OCI-LY3 (cell line): ENCODE results near the gene AMBRA1.

ENCODE experiments used
- H2AFZ ChIP-seq: fragments of 200-600, 300-600 bp; shearing (Covaris generic); 2 replicates; pipeline ENCODE4 v1.6.0; 2014; ENCODE audit warnings: antibody characterized with exemption, low read depth, low read length
- H3K27ac ChIP-seq: fragments of 200-600, 300-600 bp; sonication (generic); 2 replicates; pipeline ENCODE4 v1.5.1; 2014; ENCODE audit warnings: mild to moderate bottlenecking, low read length, moderate library complexity, mixed read lengths
- H3K27me3 ChIP-seq: fragments of 200-600, 300-600 bp; sonication (generic); 2 replicates; pipeline ENCODE4 v1.6.1; 2014; ENCODE audit warnings: low read depth, low read length, mixed read lengths
- H3K36me3 ChIP-seq: fragments of 200-600, 300-600 bp; sonication (generic); replicated peaks from 2 replicates; pipeline ENCODE3; 2014; ENCODE audit warnings: low read depth, low read length, mixed read lengths
- H3K4me1 ChIP-seq: fragments of 300-600, 200-600 bp; sonication (generic); 2 replicates; pipeline ENCODE4 v1.6.1; 2014; ENCODE audit warnings: low read length, mixed read lengths
- H3K4me2 ChIP-seq: fragments of 200-600, 300-600 bp; sonication (generic); 2 replicates; pipeline ENCODE4 v1.6.1; 2014; ENCODE audit warnings: low read length, mixed read lengths
- H3K4me3 ChIP-seq: fragments of 300-600, 200-600 bp; sonication (generic); 2 replicates; pipeline ENCODE4 v1.5.1; 2014; ENCODE audit warnings: antibody characterized with exemption, mild to moderate bottlenecking, low read length, moderate library complexity
- H3K79me2 ChIP-seq: fragments of 300-600, 200-600 bp; shearing (Covaris generic); 2 replicates; pipeline ENCODE4 v1.6.1; 2014; ENCODE audit warnings: mild to moderate bottlenecking, low read length, mixed read lengths
- H3K9ac ChIP-seq: fragments of 300-600, 200-600 bp; shearing (Covaris generic); 2 replicates; pipeline ENCODE4 v1.6.0; 2014; ENCODE audit warnings: mild to moderate bottlenecking, low read length, moderate library complexity
- H3K9me3 ChIP-seq: fragments of 200-600, 300-600 bp; shearing (Covaris generic); 2 replicates; pipeline ENCODE4 v1.6.1; 2014; ENCODE audit warnings: low read length, mixed read lengths; ENCODE audit not compliant: insufficient read depth
- H4K20me1 ChIP-seq: fragments of 200-600, 300-600 bp; sonication (generic); 2 replicates; pipeline ENCODE4 v1.6.1; 2016; ENCODE audit warnings: low read length, mixed read lengths; ENCODE audit not compliant: insufficient read depth
- EZH2phosphoT487 ChIP-seq: fragments of 200-600 bp; shearing (Covaris generic); IDR thresholded peaks from 2 replicates; pipeline ENCODE4 v1.6.1; 2018; ENCODE audit warnings: antibody characterized with exemption, mixed run types, low read depth
- TF ChIP-seq, protein P1 (sequence below): fragments of 200-600, 300-600 bp; sonication (generic); IDR thresholded peaks from 2 replicates; pipeline ENCODE4 v1.5.1; 2014; ENCODE audit warnings: antibody characterized with exemption, low read length, low read depth

AMBRA1 gene

DNA sequence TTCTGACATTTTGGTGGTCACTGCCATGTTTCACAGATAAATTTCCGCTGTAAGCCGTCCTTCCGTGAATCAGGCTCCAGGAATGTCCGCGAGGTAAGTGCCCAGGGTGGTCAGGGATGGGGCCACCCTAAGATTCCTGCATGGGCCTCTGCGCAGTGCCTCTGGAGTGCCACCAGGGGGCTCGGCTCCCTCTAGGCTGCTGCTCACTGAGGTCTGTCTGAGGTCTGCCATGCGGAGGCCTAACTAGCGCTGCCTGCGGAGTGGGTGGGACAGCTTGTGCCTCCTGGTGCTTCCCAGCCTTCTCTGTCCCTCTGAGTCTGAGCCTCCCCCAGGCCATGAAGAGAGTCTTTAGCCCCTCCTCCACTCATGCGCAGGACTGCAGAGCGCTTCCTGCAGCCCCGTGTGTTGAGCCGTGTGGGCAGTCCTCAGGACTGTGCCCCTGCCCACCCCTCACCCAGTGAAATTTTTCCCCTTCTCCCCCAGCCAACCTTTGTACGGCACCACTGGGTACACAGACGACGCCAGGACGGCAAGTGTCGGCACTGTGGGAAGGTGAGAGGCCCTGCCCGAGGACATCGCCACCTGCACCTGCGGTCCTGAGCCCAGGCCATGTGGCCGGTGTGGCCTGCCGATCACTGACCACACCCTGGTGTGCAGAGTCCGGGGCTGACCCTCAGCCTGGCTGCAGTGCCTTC is 224.2 kb downstream of the AMBRA1 start:
- no peak for TF ChIP-seq EZH2phosphoT487
- TF ChIP-seq, protein P1, sequence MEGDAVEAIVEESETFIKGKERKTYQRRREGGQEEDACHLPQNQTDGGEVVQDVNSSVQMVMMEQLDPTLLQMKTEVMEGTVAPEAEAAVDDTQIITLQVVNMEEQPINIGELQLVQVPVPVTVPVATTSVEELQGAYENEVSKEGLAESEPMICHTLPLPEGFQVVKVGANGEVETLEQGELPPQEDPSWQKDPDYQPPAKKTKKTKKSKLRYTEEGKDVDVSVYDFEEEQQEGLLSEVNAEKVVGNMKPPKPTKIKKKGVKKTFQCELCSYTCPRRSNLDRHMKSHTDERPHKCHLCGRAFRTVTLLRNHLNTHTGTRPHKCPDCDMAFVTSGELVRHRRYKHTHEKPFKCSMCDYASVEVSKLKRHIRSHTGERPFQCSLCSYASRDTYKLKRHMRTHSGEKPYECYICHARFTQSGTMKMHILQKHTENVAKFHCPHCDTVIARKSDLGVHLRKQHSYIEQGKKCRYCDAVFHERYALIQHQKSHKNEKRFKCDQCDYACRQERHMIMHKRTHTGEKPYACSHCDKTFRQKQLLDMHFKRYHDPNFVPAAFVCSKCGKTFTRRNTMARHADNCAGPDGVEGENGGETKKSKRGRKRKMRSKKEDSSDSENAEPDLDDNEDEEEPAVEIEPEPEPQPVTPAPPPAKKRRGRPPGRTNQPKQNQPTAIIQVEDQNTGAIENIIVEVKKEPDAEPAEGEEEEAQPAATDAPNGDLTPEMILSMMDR, result peak; percentile 67
- no peak overlapping the region for H3K4me2 ChIP-seq
- no peaks in the 10 kb centered on the region for H3K9me3 ChIP-seq
- no peak overlapping the region for H3K27ac ChIP-seq
- no peaks in the 10 kb centered on the region for H3K79me2 ChIP-seq
- H3K9ac ChIP-seq, result no peak overlapping the region
- no peaks in the 10 kb centered on the region for H3K27me3 ChIP-seq
- H4K20me1 ChIP-seq, result no peaks in the 10 kb centered on the region
- peaks cover 10% of the 10 kb centered on the region for H3K36me3 ChIP-seq
- H3K4me3 ChIP-seq, result no peak overlapping the region
- H3K4me1 ChIP-seq, result no peaks in the 10 kb centered on the region
- no peak overlapping the region for H2AFZ ChIP-seq

DNA sequence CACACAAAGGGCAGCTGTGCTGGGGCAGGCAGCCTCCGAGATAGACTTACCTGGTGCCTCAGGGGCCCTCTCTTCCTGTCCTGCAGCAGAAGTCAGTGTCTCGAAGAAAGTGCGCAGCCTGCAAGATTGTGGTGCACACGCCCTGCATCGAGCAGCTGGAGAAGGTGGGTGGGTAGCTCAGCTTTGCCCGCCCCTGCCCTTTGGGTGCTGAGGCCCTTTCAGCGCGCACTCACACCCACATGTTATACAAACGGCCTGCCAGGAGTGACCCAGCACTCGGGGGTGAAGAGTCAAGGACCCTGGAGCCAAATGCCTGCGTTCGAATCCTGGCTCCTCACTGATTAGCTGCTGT is 225.9 kb downstream of the AMBRA1 start:
- Histone ChIP-seq H3K4me1 (no peaks in the 10 kb centered on the region), H3K79me2 (peaks cover 8% of the 10 kb centered on the region; the same call in 1 of the 2 replicates), H4K20me1 (peaks cover 2% of the 10 kb centered on the region; the same call in 1 of the 2 replicates), H2AFZ (no peak overlapping the region), H3K27me3 (no peaks in the 10 kb centered on the region), H3K27ac (no peak overlapping the region), H3K9me3 (no peaks in the 10 kb centered on the region), H3K4me2 (no peak overlapping the region), H3K4me3 (no peak overlapping the region), H3K36me3 (peaks cover 10% of the 10 kb centered on the region), H3K9ac (no peak overlapping the region)
- TF ChIP-seq, protein P1, result no peak
- no peak for TF ChIP-seq EZH2phosphoT487

DNA sequence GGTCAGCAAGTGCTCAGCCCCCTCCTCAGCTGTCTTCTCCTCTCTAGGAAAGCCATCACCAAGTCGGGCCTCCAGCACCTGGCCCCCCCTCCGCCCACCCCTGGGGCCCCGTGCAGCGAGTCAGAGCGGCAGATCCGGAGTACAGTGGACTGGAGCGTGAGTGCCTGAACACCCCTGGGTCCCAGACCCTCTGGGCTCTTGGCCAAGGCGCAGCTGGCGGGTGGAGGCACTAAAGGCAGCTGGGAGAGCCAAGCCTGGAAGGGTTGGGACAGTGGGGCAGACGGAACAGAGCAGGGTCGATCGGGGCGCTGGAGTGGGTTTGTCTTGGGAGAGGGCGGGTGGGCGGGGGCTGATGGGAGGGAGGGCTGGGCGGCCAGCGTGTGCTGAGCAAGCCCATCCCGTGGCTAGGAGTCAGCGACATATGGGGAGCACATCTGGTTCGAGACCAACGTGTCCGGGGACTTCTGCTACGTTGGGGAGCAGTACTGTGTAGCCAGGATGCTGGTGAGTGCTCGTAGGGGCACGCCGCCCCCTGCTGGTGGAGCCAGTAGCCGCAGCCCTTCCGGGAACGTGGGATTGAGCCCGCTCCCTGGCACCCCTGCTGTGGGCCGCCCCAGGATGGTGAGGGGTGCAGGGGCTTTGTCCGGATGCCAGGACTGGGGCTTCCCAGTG is 226.4 kb downstream of the AMBRA1 start:
- H3K9me3 ChIP-seq, result no peaks in the 10 kb centered on the region
- H3K4me3 ChIP-seq, result no peak overlapping the region
- H2AFZ ChIP-seq, result no peak overlapping the region
- peaks cover 2% of the 10 kb centered on the region; the same call in 1 of the 2 replicates for H4K20me1 ChIP-seq
- H3K36me3 ChIP-seq, result peaks cover 10% of the 10 kb centered on the region
- H3K4me1 ChIP-seq, result no peaks in the 10 kb centered on the region
- H3K27me3 ChIP-seq, result no peaks in the 10 kb centered on the region
- no peak overlapping the region for H3K27ac ChIP-seq
- no peak overlapping the region for H3K9ac ChIP-seq
- H3K79me2 ChIP-seq, result peaks cover 13% of the 10 kb centered on the region
- H3K4me2 ChIP-seq, result no peak overlapping the region
- no peak for TF ChIP-seq EZH2phosphoT487
- TF ChIP-seq, protein P1, result peak; percentile 70

DNA sequence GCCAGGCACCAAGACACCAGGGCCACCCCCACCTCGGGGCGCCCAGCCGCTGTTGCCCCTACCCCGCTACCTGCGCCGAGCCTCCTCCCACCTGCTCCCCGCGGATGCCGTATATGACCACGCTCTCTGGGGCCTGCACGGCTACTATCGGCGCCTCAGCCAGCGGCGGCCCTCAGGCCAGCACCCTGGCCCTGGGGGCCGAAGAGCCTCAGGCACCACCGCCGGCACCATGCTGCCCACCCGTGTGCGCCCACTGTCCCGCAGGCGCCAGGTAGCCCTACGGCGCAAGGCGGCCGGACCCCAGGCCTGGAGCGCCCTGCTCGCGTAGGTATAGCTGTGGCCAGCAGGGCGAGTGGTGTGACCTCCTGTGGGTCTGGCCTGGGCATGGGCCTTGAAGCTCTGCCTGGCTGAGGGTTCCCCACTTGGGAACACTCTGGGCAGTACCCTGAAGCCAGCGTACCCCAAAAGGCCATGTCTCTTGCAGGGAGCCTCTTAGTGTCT is 227.1 kb downstream of the AMBRA1 start:
- Histone ChIP-seq H3K79me2 (peaks cover 19% of the 10 kb centered on the region), H2AFZ (no peak overlapping the region), H3K36me3 (peaks cover 10% of the 10 kb centered on the region), H4K20me1 (peaks cover 2% of the 10 kb centered on the region; the same call in 1 of the 2 replicates), H3K4me3 (no peak overlapping the region), H3K27me3 (no peaks in the 10 kb centered on the region), H3K4me1 (peaks cover 3% of the 10 kb centered on the region), H3K9ac (no peak overlapping the region), H3K9me3 (no peaks in the 10 kb centered on the region), H3K27ac (no peak overlapping the region), H3K4me2 (no peak overlapping the region)
- no peak for TF ChIP-seq EZH2phosphoT487
- TF ChIP-seq, protein P1, result no peak
